Hematopoietic multipotent progenitor cell (in vitro differentiated cells): ENCODE results near the gene NRP2. TPM values are rescaled to one million over a fixed set of nuclear protein-coding genes. Genes with fewer than 3 reads are reported as not detected.
A peak's percentile ranks its signal among the peaks of the same experiment; 100 is the strongest.

Experiments used
- DNase-seq, 3 donors: peaks; one replicate each; pipeline ENCODE4 v3.0.0-alpha.2; 2011 to 2015; ENCODE audit warnings: low read depth in 2 of 3, low spot score in 2 of 3
- total RNA-seq: library from RNA; depleted of rRNA; stranded (reverse); fragments of >200 nt; gene quantifications from one replicate; pipeline ENCODE4 v1.2.3, GENCODE V29; 2012

Gene NRP2
- total RNA-seq, 1 donor = 1.9 TPM

DNA sequence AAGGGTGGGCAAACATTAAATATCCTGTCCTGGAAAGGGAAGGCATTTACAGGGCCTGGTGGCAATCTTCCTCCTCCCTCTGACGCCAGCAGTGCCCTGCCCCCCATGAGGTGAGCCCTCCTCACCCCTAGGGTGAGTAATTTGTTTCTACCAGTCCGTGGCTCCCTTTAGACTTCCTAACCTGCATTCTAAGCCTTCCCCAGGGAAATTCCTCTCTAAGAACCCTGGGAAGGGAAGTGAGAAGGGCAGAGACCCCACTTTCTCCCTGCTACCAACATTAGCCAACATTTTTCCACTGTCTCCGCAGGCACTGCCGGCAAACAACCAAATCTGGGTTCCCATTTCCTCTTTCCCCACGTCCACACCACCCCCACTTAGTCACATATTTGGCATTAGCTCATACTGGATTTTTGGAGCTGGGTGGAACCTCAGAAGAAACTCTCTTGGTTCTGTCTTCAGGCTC lies 69.3 kb downstream of the NRP2 start:
- DNase-seq = no peak

DNA sequence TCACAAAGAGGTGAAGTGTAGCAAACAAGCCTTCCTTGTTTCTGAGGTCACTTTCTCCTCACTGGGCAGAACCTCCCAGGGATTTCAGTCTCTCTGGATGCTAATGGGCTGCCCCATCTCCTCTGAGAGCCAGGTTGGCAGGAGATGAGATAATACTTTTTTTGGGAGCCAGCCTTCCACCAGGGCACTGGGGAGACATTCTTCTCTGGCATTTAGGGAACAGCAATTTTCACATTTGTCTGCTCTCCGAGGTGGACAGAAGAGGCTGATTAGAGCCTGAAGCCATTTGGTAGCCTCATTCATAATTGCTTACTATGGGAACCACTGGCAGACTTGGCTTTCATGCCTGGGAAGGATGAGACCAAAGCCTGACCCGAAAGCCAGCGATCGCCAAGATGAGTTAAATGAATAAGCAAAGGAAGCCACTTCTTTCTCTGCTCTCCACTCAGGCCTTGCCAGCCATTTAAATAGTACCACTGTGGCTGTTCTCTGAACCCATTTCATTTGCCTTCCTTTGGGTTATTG lies 70.1 kb downstream of the NRP2 start:
- no peak for DNase-seq

DNA sequence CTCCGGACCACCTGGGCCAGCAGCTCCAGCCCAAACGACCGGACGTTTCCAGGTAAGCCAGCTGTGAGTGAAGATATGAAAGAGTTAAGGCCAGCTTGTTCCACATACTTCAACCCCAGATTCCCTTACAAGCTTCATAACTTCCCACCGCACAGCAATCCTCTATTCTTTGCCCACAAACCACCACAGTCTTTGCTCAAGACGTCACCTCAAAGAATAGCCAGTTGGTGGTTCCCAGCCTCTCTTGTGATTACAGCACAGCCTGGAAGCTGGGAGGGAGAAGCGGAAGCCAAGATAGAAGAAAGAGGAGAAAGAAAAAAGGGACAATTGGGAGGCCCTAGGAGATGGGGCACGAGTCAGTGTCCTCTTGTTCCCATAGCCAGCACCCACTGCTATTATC lies 70.6 kb downstream of the NRP2 start:
- no peak for DNase-seq

DNA sequence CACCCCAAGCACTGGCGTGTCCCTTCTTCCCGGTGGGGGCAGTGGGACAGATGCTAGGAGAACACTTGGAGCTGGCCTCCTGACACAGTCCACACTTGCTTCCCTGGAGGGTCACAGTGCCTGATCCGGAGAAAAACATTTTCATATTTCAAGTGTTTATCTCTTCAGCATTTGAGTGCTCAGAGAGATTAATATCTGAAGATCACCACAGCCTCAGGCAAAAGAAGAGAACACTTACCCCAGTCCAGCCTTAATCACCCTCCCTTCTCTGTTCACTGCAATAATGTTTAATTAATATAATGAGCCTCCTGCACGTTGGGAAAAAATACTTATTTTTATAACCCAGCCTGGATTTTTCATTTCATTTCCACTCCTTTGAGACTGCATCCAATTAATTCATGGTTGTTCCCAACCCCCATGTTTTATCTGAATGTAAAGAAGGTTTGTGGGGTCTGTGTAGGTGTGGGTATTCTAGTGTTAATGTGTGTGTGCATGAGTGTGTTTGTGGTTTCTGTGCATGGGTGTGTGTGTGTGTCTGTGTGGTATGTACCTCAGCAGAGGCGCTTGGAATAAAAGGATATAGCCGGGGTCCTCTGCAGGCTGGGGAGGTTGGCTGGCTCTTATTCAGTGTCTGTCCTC lies 72.1 kb downstream of the NRP2 start:
- DNase-seq = no peak

DNA sequence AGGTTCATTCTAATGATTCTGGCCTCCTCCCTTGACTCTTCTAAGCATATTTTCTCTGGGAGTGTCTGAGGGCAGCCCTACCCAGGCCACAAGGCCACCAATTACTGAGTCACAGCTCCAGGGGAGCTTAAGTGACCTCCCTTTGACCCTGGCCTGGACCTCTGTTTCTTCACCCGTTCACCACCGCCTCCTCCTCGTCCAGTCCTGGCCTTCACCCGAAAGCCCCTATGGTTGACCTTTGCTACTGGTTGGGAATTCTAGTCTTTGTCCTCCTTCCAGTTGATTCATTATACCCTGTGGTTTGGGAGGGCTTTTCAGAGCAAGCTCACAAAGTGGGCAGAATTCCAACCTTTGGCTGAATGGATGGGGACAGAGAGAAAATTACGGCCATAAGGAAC lies 72.6 kb downstream of the NRP2 start:
- no peak for DNase-seq

DNA sequence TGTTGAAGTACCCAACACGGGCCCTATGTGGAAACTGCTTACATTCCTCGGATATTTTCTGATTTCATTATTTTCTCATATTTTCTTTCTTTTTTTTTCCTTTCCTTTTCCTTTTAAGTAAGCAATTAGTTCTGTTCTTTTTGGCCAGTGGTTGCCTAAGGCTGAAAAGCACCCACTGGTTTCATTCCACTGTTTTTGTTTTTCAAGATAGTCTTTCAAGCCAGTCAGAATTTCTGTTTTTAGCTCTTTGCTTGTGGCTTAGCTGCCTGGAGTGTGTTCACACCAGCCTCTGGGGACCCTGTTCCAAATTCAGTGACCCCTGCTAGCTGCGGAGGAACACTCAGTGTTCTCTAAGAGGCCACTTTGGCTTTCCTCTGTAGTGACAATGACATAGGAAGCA lies 73.6 kb downstream of the NRP2 start:
- DNase-seq = no peak

DNA sequence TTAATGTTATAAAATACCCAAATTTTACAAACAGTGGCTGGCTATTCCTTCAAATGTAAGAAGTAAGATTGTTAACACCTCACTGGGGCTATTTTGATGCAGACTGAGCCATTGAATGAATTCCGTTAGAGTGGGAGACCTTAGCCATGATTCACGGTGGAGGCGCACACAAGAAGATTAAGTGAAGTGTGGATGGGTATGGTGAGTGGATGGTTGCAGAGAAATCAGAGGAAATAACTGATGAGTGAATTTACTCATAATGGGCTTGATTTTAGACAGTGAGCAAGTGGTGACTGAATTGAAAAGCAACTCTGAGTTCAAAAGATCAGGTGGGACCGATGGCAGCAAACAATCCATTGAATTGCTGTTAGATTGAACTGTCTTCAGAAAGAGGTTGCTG lies 75.0 kb downstream of the NRP2 start:
- DNase-seq = no peak

DNA sequence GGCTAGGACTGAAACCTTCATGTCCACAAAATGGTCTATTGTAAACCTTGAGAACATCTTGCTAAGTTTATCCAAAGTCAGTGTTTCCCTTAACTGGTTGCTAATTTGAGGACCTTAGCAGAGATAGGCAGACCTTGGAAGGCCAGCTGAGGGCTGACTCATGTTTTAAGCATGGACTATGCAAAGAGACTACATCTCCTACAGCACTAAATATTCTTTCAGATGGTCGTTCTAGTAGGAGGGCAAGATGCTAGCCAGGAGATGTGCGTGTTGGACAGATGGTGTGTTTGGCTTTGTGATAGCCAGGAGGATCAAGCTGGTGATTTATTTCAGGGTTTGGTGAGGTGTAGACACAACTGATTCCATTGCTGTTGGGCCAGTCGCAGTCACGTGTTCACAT lies 75.8 kb downstream of the NRP2 start:
- DNase-seq = no peak

DNA sequence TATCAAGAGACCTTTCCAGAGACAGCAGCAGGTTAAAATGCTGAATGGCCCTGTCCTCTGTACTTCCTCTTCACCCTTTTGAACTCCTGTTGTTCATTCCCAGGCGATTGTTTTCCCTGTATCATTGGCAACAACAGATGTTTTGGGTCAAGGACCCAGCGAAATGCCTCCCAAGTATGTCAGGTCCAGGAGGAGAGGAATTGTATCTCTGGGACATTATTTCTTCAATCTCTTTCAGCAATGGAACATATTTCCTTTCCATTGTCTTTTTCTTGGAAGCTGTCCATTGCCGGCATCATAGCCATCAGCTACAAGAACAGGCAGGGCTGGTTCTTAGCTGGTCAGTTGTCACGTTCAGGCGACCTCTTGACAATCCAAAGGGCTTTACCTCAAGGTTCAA lies 76.2 kb downstream of the NRP2 start:
- no peak for DNase-seq

DNA sequence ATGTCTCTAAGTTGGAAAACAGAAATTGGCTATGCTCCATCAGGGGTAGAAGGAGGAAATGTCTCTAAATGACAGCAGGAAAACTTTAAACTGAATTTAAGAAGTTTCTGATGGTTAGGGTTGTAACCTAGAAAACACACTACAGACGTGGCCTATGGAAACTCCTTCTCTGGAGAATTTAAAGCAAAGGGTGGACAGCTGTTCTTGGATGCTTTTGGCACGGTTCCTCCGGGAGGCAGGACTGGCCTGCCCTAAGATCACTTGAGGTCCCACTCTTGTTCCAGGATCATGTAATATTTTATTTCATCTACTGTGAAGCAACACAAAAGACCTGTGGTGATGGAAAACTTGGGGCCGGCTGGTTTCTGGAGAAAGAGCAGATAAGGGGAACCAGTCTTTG lies 77.0 kb downstream of the NRP2 start:
- DNase-seq = no peak

DNA sequence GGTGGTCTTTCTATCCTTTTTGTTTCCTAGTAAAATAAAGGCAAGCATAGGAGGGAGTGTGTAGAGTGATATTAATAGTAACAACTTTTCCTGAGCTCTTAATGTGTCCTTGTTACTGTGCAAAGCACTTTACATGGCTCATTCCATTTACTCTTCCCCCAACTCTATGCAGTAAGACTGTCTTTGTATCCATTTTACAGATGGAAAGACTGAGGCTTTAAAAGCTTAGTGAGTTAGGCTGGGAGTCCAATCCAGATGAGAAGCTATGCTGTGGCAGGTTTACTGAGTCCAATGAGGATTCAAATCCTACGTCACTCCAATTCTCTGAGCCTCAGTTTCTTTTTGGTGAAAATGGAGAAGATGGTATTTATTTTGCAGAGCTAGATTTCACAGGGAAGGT lies 77.4 kb downstream of the NRP2 start:
- DNase-seq = no peak

DNA sequence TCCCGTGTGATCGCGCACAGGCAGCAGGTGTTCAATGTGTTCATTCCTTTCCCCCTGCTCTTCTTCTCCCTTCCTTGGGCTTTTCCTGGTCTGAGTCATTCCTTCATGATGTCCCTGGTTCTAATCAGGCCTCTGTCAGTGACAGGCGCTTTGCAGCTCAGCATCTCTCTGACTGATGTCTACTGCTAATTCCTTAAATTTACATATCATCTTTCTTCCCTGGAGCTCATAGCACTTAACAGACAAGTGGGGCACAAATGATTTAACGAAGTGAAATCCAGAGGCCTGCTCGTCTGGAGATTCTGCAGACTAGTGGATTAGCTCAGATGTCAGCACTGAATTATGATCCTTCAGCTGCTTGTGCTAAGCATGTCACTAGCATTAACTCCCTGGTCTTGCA lies 77.9 kb downstream of the NRP2 start:
- DNase-seq = no peak

DNA sequence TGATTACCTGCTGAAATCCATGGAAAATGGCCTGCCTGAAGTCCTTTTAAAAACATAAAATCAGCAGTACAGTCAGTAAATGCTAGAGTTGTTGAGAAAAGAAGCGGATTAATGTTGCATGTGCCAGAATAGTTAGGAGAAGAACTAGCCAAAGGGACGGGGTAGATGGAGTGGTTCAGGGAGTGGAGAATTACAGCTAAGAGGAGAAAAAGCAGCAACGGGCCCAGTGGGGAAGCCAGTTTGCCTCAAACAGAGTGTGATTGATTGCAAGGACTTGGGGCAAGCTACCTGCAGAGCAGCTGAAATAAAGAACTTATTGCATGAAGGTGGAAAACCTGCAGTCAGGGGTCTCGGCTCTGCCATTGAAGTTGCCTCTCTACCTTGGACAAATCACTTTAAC lies 79.1 kb downstream of the NRP2 start:
- DNase-seq = no peak

DNA sequence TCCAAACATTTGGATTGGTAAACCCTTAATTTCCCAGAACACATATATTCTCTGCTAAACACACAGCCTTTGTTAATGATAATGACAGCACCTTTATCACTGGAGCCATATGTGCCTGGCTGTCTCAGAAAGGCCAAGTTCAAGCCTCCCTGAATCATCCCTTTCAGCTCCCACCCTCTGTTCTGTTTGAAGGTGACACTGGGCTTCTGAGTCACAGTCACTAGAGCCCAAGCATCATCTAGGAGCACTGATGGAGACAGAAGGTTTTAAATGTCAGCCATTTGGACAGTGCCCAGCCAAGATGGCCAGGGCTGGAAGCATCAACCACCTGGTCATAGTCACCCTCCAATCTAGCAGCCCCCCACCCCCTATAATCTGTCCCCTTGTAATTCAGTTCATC lies 80.6 kb downstream of the NRP2 start:
- DNase-seq = no peak

DNA sequence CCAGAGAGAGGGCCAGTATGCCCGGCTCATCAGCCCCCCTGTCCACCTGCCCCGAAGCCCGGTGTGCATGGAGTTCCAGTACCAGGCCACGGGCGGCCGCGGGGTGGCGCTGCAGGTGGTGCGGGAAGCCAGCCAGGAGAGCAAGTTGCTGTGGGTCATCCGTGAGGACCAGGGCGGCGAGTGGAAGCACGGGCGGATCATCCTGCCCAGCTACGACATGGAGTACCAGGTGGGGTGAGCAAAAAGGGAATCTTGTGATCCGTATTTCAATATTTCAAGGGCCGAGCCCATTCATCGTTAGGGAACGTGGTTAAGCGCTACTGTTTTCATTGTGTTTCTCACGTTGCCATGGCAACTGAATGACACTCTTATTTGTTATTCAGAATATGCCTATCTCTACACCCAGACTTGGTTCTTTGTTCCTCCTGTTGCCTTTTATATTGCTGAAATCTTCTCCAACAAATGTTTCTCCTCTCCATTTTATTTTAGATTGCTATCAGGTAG lies 81.5 kb downstream of the NRP2 start:
- peak in 2 of 3 donors; percentile 82 to 95 for DNase-seq

DNA sequence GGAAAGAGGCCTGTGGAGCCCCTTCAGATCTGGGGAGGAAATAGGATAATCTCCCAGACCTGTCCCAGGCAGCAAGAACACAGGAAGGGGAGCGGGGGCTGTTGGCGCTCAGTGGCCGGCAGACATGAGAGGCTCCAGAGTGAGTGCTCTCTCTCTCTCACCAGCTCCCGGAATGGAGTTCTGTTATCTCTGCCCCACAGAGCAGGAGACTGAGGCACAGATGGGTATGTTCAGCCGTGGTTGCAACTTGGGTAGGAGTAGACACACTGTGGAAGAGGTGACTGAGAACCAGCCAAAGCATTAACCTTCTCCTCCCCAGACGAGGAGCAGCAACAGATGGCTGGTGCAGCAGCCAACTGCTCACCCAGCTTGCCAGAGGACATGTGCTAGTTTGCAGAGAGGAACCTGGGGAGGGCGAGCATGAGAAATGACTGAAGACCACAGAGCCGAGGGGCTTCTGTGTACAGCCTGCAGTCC lies 82.0 kb downstream of the NRP2 start:
- DNase-seq = peak in 1 of 3 donors; percentile 59

DNA sequence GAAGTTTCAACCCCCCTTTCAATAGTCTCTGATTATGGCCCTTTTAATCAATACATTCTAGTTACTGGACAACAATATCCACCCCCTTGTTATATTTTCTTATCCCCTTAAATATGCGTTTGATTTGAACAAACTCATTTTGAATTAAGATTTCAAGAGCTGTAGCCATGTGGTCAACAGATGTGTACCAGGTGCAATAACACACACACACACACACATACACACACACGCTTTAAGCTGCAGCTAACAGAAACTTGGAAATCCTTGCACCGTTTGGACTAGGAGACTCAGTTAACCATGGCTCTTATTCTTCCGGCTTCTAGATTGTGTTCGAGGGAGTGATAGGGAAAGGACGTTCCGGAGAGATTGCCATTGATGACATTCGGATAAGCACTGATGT lies 82.8 kb downstream of the NRP2 start:
- DNase-seq = no peak

DNA sequence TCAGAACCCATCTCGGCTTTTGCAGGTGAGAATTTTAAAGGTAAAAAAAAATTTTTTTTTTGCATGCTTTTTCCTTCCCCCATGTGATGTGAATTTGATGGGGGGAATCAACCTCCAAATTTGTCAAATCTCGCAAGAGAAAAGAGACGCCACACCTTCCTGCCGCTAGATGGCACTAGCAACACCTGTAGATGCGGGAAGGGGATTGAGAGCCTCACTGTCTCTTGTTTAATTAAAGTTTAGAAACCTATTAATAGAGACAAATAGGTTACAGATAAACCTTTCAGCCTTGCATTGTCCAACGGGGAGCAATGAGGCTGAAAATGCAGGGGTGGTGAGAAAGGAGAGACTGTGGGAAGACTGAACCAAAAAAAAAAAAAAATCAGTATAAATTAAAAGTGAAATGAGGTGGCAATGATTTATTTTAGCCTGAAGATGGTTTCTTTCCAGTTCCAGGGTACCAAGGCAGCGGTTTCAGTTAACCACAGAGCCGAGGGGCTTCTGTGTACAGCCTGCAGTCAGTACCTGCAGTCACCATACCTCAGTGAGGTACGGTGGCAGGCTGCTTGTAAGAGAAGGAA lies 84.6 kb downstream of the NRP2 start:
- peak in 2 of 3 donors; percentile 59 to 83 for DNase-seq

DNA sequence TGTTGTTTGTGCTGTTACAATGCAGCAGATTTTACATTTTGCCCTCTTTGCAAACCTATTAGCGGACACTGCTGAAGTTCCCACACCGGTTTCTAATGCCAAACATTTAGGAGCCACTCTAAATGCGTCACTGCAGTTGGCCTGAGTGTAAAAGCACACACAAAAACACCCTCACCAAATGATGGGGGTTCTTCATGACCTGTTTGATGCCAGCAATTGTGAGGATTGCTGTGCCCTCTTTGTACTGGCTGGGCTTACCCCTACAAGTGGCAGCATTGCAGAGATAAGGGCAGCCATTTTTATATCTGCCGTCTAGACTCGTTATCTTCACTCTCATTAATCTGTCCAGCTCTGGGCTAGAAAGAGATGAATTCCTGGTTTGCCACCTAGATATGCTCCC lies 85.3 kb downstream of the NRP2 start:
- no peak for DNase-seq

DNA sequence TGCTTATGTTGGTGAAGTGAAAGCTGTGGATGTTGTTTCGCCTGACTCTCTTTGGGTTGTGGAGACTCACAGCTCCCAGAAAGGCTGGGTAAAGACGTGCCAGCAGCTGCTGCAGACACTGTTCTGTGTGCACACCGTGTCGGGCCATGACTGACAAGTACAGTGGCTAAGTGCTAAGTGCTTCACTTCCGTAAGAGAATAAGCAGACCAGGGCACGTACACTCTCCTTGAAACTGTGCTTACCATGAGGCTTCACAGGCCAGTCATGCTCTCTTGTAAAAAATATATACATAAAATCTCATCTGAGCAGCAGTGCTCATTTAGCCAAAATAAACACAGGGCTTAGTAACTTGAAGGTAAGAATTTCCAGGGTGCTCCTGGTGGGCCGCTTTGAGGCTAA lies 86.0 kb downstream of the NRP2 start:
- no peak for DNase-seq

DNA sequence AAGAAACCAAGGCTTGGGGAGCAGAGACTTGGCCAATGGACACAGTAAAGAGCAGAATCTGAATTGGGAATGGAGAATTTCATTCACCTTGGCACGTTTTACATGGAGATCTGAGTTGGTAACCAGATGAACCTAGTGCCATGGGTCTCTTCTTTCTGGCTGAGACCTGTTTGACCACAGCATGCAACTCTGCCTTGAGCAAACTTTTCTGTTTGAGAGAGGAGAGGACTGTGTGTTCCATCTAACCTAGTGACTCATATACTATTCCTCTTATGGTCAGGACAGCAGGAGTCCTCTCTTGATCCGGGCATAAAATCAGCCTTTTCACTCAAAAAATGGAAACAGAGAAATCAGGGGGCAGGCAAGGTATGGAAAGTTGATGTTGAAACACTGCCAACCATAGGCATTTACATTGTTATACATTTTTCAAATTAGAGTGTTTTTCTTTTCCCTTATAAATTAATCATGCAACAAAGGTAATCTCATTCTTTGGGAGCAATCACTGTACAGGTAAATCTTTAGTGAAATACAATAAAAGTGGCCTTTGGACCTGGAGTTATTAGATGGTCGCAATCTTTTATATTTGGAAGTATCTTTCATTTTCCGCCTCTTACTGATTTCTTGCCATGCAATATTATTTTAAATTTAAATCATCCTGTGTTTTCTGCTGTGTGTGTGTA lies 86.7 kb downstream of the NRP2 start:
- DNase-seq = no peak

DNA sequence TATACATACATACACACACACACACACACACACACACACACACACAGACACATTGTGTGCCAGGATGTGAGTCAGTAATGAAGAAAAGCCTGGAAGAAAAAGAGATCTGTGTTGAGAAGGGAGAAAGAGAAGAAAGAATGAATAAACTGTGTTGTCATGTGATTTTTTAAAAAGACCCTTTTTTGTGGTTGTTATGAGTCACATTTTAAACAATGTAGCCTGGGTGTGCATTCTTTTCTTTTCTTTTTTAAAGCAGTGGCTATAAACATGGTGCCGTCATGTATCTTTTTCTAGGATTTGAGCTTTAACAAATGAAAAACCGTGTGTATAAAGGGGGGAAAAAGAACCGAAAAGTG lies 87.2 kb downstream of the NRP2 start:
- peak in 2 of 3 donors; percentile 17 to 29 for DNase-seq
